PC-3 (cell line): ENCODE data around the gene MACROD2. TPM values are rescaled to one million over a fixed set of nuclear protein-coding genes. Genes with fewer than 3 reads are reported as not detected.
A peak's percentile ranks its signal among the peaks of the same experiment; 100 is the strongest.

Experiments used
- ATAC-seq: fragments of 200-7000 bp; cut with Tn5 transposase; 2 replicates; pipeline ENCODE4 v1.9.1; 2020; ENCODE audit warnings: mild to moderate bottlenecking, moderate library complexity
- BruUV-seq: library from RNA; stranded (reverse); fragments of 400-500 nt; replicated peaks from 2 replicates; lab custom pipeline; 2021; lab: Mats Ljungman, UMichigan
- CTCF ChIA-PET: fragments of 300-600 bp; sonication (Branson Sonifier 250); formaldehyde crosslinking; loops from one replicate; lab custom pipeline; 2022; ENCODE audit warnings: antibody characterized with exemption; lab: Charles Lee
- POLR2A ChIA-PET: fragments of 300-600 bp; sonication (Branson Sonifier 250); formaldehyde crosslinking; loops from one replicate; lab custom pipeline; 2022; ENCODE audit warnings: antibody characterized with exemption; ENCODE audit not compliant: unreplicated experiment; lab: Charles Lee
- DNase-seq: peaks from one replicate; pipeline ENCODE4 v3.0.0-alpha.2; 2015
- H2AFZ ChIP-seq: fragments of 300-600 bp; sonication (generic); 2 replicates; pipeline ENCODE4 v1.6.0; 2016; ENCODE audit warnings: antibody characterized with exemption, low read length
- H3F3A ChIP-seq: fragments of 300-600 bp; sonication (generic); one replicate; pipeline ENCODE4 v1.6.0; 2017; ENCODE audit warnings: antibody characterized with exemption, low read length, control low read depth, mild to moderate bottlenecking; ENCODE audit not compliant: unreplicated experiment
- H3K27ac ChIP-seq: fragments of 300-600 bp; sonication (generic); 2 replicates; pipeline ENCODE4 v1.5.1; 2016; ENCODE audit warnings: mild to moderate bottlenecking, low read length
- H3K27me3 ChIP-seq: fragments of 300-600 bp; sonication (generic); 2 replicates; pipeline ENCODE4 v1.6.1; 2016; ENCODE audit warnings: low read length, mixed read lengths
- H3K36me3 ChIP-seq: fragments of 300-600 bp; sonication (generic); 2 replicates; pipeline ENCODE4 v1.6.1; 2016; ENCODE audit warnings: low read depth, mixed run types, low read length, mixed read lengths
- H3K4me1 ChIP-seq: fragments of 300-600 bp; sonication (generic); 2 replicates; pipeline ENCODE4 v1.5.1; 2016; ENCODE audit warnings: low read length; ENCODE audit not compliant: insufficient read depth
- H3K4me2 ChIP-seq: fragments of 300-600 bp; sonication (generic); 2 replicates; pipeline ENCODE4 v1.6.0; 2016; ENCODE audit warnings: low read length
- H3K4me3 ChIP-seq: fragments of 300-600 bp; sonication (generic); 2 replicates; pipeline ENCODE4 v1.5.1; 2016; ENCODE audit warnings: mild to moderate bottlenecking, low read length, mixed read lengths
- H3K79me2 ChIP-seq: fragments of 300-600 bp; sonication (generic); 2 replicates; pipeline ENCODE4 v1.6.1; 2017; ENCODE audit warnings: low read length, mixed read lengths
- H3K9ac ChIP-seq: fragments of 300-600 bp; sonication (generic); 2 replicates; pipeline ENCODE4 v1.6.0; 2016; ENCODE audit warnings: mild to moderate bottlenecking, low read length
- H3K9me2 ChIP-seq: fragments of 300-600 bp; sonication (generic); replicated peaks from 2 replicates; pipeline ENCODE4 v1.6.1; 2016; ENCODE audit warnings: mixed run types, low read length, mixed read lengths
- H3K9me3 ChIP-seq: fragments of 300-600 bp; sonication (generic); 2 replicates; pipeline ENCODE4 v1.6.1; 2016; ENCODE audit warnings: low read length, mixed read lengths
- H4K20me1 ChIP-seq: fragments of 300-600 bp; sonication (generic); 2 replicates; pipeline ENCODE4 v1.6.1; 2016; ENCODE audit warnings: low read length, mixed read lengths
- CTCF ChIP-seq: fragments of 300-600 bp; sonication (generic); conservative IDR thresholded peaks from 2 replicates; pipeline ENCODE4 v1.5.1; 2017; ENCODE audit warnings: antibody characterized with exemption, low read depth, mild to moderate bottlenecking, low read length
- EZH2 ChIP-seq: fragments of 300-600 bp; sonication (generic); IDR thresholded peaks from one replicate; pipeline ENCODE4 v1.6.1; 2017; ENCODE audit warnings: antibody characterized with exemption, mild to moderate bottlenecking, low read length; ENCODE audit not compliant: unreplicated experiment
- EZH2phosphoT487 ChIP-seq: fragments of 300-600 bp; sonication (generic); IDR thresholded peaks from 2 replicates; pipeline ENCODE4 v1.6.1; 2018; ENCODE audit warnings: mild to moderate bottlenecking, antibody characterized with exemption, low read length, borderline replicate concordance
- intact Hi-C: fragments of 100-400 bp; cut with micrococcal nuclease; formaldehyde crosslinking; loops from 2 replicates; pipeline ENCODE4 v1.9.0; 2023
- total RNA-seq: library from RNA; depleted of rRNA; stranded (reverse); fragments of >200 nt; gene quantifications from 2 replicates; pipeline ENCODE4 v1.2.3, GENCODE V29; 2014

MACROD2 gene
- total RNA-seq, 1 experiment from 2014 or later, result 3.1 TPM

- BruUV-seq, result no TSS peak
- DNase-seq (no peak), ATAC-seq (no peak)
- Histone ChIP-seq H3K4me2 (no peak overlapping the region), H3K4me1 (peaks cover 44% of the 10 kb centered on the region), H3K4me3 (no peak overlapping the region), H3K36me3 (no peaks in the 10 kb centered on the region), H4K20me1 (no peaks in the 10 kb centered on the region), H3K27ac (no peak overlapping the region), H3K9ac (no peak overlapping the region), H3K9me3 (no peaks in the 10 kb centered on the region), H3K27me3 (no peaks in the 10 kb centered on the region), H3K79me2 (no peaks in the 10 kb centered on the region), H3K9me2 (no peaks in the 10 kb centered on the region), H3F3A (no peaks in the 10 kb centered on the region), H2AFZ (no peak overlapping the region)
- intact Hi-C loops, result no loop called here
- ChIA-PET POLR2A (no interaction called here), CTCF (no interaction called here)
- no peak for TF ChIP-seq CTCF
- TF ChIP-seq EZH2phosphoT487, result no peak
- no peak for TF ChIP-seq EZH2
Observed at GRCh38 chr20:15817351-15817750, 1822.0 kb downstream of the MACROD2 start.

- no peaks in the 10 kb centered on the region for H3K79me2 ChIP-seq
- no peaks in the 10 kb centered on the region for H3F3A ChIP-seq
- DNase-seq (peak; percentile 86), ATAC-seq (peak; percentile 47)
- no peaks in the 10 kb centered on the region for H3K36me3 ChIP-seq
- H4K20me1 ChIP-seq, result no peaks in the 10 kb centered on the region
- H3K27ac ChIP-seq, result peak overlapping the region; percentile 60
- H3K9ac ChIP-seq, result no peak overlapping the region
- H3K4me2 ChIP-seq, result peak overlapping the region; percentile 2; the same call in 1 of the 2 replicates
- BruUV-seq, result no TSS peak
- H3K9me3 ChIP-seq, result no peaks in the 10 kb centered on the region
- TF ChIP-seq EZH2phosphoT487, result no peak
- no peak for TF ChIP-seq CTCF
- TF ChIP-seq EZH2, result no peak
- peaks cover 31% of the 10 kb centered on the region for H3K4me1 ChIP-seq
- no peak overlapping the region for H3K4me3 ChIP-seq
- intact Hi-C loops, result loop anchor here (2.0 kb wide), 1 partner anchor 56 kb away; no protein-coding TSS in a partner anchor
- H3K27me3 ChIP-seq, result no peaks in the 10 kb centered on the region
- no peaks in the 10 kb centered on the region for H3K9me2 ChIP-seq
- no peak overlapping the region for H2AFZ ChIP-seq
- ChIA-PET CTCF (no interaction called here), POLR2A (interaction anchor here (0.7 kb wide), 1 partner anchor 145 kb away, joined by 5 read pairs; no protein-coding TSS in a partner anchor)
Observed at GRCh38 chr20:15818651-15819071, 1823.3 kb downstream of the MACROD2 start.

GRCh38 chr20:15823718-15824117 lies 1828.4 kb downstream of the MACROD2 start:
- no peak for ATAC-seq
- Histone ChIP-seq H3K9me3 (no peaks in the 10 kb centered on the region), H3K4me1 (peaks cover 2% of the 10 kb centered on the region), H3K4me3 (no peak overlapping the region), H3K4me2 (no peak overlapping the region), H3K27me3 (no peaks in the 10 kb centered on the region), H3K27ac (no peak overlapping the region), H3K9me2 (no peaks in the 10 kb centered on the region), H4K20me1 (no peaks in the 10 kb centered on the region), H2AFZ (no peak overlapping the region), H3K36me3 (no peaks in the 10 kb centered on the region), H3K79me2 (no peaks in the 10 kb centered on the region), H3K9ac (no peak overlapping the region), H3F3A (no peaks in the 10 kb centered on the region)
- BruUV-seq, result no TSS peak
- no peak for DNase-seq
- TF ChIP-seq EZH2, result no peak
- POLR2A ChIA-PET, result no interaction called here
- intact Hi-C loops, result no loop called here
- CTCF ChIA-PET, result no interaction called here
